Measurements from ENCODE around the gene AGPAT3. TPM values are rescaled to one million over a fixed set of nuclear protein-coding genes. Genes with fewer than 3 reads are reported as not detected.

Gene AGPAT3
- total RNA-seq, 6 experiments from 2014 or later = 56.9 to 111 (median 95.3) TPM

DNA sequence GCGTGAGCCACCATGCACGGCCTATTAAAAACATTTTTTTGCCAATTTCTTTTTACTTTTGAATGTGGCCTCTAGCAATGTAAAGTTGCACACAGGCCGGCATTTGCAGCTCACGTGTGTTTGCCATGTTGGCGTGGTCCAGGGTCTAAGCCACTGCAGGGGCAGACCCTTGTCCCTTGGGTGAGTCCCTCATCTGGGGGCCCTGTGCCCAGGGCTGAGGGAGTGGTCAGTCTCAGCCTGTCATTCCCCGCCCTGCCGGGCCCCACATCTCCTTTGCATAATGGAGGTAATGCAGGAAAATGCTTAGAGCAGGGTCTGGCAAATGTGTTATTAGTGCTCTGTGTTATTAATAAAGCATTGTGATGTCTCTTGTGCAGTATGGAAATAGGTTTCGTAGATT lies 16.9 kb downstream of the AGPAT3 start:
- 97% methylated on average over 7 of the region's 8 CpGs for WGBS (ENCODE audit: insufficient coverage, low coverage, low lambda C conversion rate, missing lambda C conversion rate)
- H3K4me1 ChIP-seq = peaks cover 0 to 18% (median 6%) of the 10 kb centered on the region in 4 donors
- no peak for DNase-seq
- no peak for ATAC-seq
- intact Hi-C loops (cut with DNase I) = loop anchor here in 1 of 2 donors (10.0 kb wide), 1 partner anchor 67 kb away; no protein-coding TSS in a partner anchor
- H3K27me3 ChIP-seq = no peaks in the 10 kb centered on the region
- H3K36me3 ChIP-seq = no peaks in the 10 kb centered on the region
- H3K4me3 ChIP-seq = no peak overlapping the region
- TF ChIP-seq POLR2A (IDR thresholded peaks at IDR 0.05) = no peak
- no peak for TF ChIP-seq CTCF (IDR thresholded peaks at IDR 0.05)
- no peak overlapping the region for H3K27ac ChIP-seq
- H3K9me3 ChIP-seq = no peaks in the 10 kb centered on the region

DNA sequence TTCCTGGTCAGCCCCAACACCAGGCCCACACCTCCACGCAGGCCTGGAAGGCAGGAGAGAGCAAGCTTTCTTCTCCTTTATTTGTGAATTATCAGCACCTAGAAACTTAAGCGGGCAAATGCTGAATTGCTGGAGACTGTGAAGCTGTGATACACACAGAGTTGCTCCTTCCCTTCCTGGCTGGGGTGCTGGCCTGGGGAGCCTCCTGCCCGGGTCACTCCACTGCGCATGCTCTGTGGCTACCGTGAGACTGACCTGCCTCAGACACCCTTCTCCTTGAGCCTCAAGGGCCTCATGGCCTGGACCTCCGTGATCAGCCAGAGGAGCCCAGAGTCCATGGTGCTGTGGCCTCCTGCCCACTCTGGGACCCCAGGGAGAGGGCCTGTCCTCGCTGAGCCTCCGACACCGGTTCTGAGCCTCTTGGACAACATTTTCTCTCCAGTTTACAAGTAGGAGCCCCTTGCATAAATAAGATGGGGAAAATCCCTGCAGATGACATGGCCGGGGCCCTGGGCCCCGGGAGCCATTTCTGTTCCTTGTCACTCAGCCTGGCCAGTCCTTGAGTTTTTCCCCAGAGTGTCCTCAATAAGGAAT lies 18.0 kb downstream of the AGPAT3 start:
- no peaks in the 10 kb centered on the region for H3K36me3 ChIP-seq
- intact Hi-C loops (cut with DNase I) = loop anchor here in 1 of 2 donors (10.0 kb wide), 1 partner anchor 68 kb away; no protein-coding TSS in a partner anchor
- H3K4me1 ChIP-seq = peaks cover 0 to 18% (median 4%) of the 10 kb centered on the region in 4 donors
- H3K27ac ChIP-seq = no peak overlapping the region
- TF ChIP-seq POLR2A (IDR thresholded peaks at IDR 0.05) (no peak), CTCF (IDR thresholded peaks at IDR 0.05) (no peak)
- H3K27me3 ChIP-seq = no peaks in the 10 kb centered on the region
- no peaks in the 10 kb centered on the region for H3K9me3 ChIP-seq
- 94% methylated on average over 2 of the region's 11 CpGs for WGBS (ENCODE audit: insufficient coverage, low coverage, low lambda C conversion rate, missing lambda C conversion rate)
- H3K4me3 ChIP-seq = no peak overlapping the region
- no peak for ATAC-seq
- no peak for DNase-seq

DNA sequence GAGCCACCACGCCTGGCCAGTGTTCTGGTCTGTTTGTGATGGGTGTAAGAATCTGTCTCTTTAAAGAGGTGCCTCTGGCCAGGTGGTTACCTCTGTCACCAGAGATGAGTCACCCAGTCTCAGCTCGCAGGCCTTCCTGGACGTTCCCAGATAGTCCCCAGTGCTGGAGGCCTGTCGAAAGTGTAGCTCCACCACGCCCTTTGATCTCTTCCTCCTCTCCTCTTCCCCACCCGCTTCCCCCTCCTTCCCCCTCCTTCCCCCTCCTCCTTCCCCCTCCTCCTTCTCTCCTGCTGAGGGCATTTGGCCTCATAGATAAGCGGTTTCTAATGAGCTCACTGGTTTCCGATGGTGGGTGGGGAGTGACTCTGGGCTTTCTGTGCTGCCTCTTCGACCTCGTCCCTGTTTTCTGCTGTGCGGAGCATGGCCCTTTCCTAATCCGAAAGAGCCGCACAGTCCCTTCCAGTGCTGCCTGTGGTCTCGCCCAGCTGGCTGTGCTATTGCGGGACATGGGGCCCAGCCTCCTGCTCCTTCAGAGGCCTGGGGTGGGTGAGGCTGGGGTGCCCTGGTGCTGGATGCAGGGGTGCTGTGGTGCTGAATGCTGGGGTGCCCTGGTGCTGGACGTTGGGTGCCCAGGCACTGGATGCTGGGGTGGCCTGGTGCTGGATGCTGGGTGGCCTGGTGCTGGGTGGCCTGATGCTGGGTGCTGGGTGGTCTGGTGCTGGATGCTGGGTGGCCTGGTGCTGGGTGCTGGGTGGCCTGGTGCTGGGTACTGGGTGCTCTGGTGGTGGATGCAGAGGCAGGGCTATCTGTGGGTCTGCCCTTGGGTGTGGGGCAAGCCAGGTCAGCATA lies 19.2 kb downstream of the AGPAT3 start:
- Histone ChIP-seq H3K27ac (no peak overlapping the region), H3K36me3 (no peaks in the 10 kb centered on the region), H3K9me3 (no peaks in the 10 kb centered on the region), H3K4me3 (no peak overlapping the region), H3K4me1 (peaks cover 0 to 9% (median 2%) of the 10 kb centered on the region in 4 donors), H3K27me3 (no peaks in the 10 kb centered on the region)
- DNase-seq (peak in 1 of 3 donors; percentile 63), ATAC-seq (peak; percentile 38 to 89 (median 48))
- WGBS (ENCODE audit: insufficient coverage, low coverage, low lambda C conversion rate, missing lambda C conversion rate) = 32% methylated on average over 11 of the region's 16 CpGs
- TF ChIP-seq CTCF (IDR thresholded peaks at IDR 0.05) (no peak), POLR2A (IDR thresholded peaks at IDR 0.05) (no peak)
- intact Hi-C loops (cut with DNase I) = loop anchor here in 1 of 2 donors (10.0 kb wide), 1 partner anchor 69 kb away; no protein-coding TSS in a partner anchor

- no peak overlapping the region for H3K4me3 ChIP-seq
- H3K27ac ChIP-seq = no peak overlapping the region
- no peaks in the 10 kb centered on the region for H3K9me3 ChIP-seq
- DNase-seq = no peak
- peaks cover 0 to 8% (median 2%) of the 10 kb centered on the region in 4 donors for H3K4me1 ChIP-seq
- peak in 3 of 4 donors; percentile 9 to 30 (median 20) for ATAC-seq
- intact Hi-C loops (cut with DNase I) = loop anchor here in 1 of 2 donors (10.0 kb wide), 1 partner anchor 70 kb away; no protein-coding TSS in a partner anchor
- no peak for TF ChIP-seq POLR2A (IDR thresholded peaks at IDR 0.05)
- TF ChIP-seq CTCF (IDR thresholded peaks at IDR 0.05) = no peak
- no peaks in the 10 kb centered on the region for H3K27me3 ChIP-seq
- no peaks in the 10 kb centered on the region for H3K36me3 ChIP-seq
- 37% methylated on average over 12 of the region's 16 CpGs for WGBS (ENCODE audit: insufficient coverage, low coverage, low lambda C conversion rate, missing lambda C conversion rate)
Measured at GRCh38 chr21:43884861-43885417, 19.9 kb downstream of the AGPAT3 start.

Data from right lobe of liver (tissue), 6 donors.